Aorta (tissue), 5 donors: ENCODE measurements around the gene OSTC. TPM values are rescaled to one million over a fixed set of nuclear protein-coding genes. Genes with fewer than 3 reads are reported as not detected.
"Not testable (repeated sequence)": the region's sequence is repeated elsewhere in the genome, so short reads cannot be mapped to it uniquely, and the experiment has no call there.

Source experiments
- ATAC-seq: fragments of 200-7000 bp; cut with Tn5 transposase; one replicate; pipeline ENCODE4 v1.9.1; 2022; ENCODE audit warnings: moderate library complexity; ENCODE audit not compliant: low FRiP score
- DNase-seq, 2 donors: peaks; one replicate each; pipeline ENCODE4 v3.0.0-alpha.2; 2020
- H3K27ac ChIP-seq, 2 donors: one replicate each; pipeline ENCODE4 v1.5.1; 2013; ENCODE audit warnings: low read length in 2 of 2, mild to moderate bottlenecking in 2 of 2, moderate library complexity in 2 of 2, control low read depth in 1 of 2, inconsistent platforms in 1 of 2, low read depth in 1 of 2
- H3K27me3 ChIP-seq, 2 donors: one replicate each; pipeline ENCODE4 v1.6.1; 2013; ENCODE audit warnings: control low read depth in 1 of 2, low read length in 1 of 2, mild to moderate bottlenecking in 1 of 2, moderate library complexity in 1 of 2; ENCODE audit not compliant: insufficient read depth in 2 of 2, control insufficient read depth in 1 of 2
- H3K36me3 ChIP-seq, 2 donors: one replicate each; pipeline ENCODE4 v1.6.1; 2013; ENCODE audit warnings: control low read depth in 1 of 2, low read length in 1 of 2, mild to moderate bottlenecking in 1 of 2; ENCODE audit not compliant: insufficient read depth in 2 of 2, control insufficient read depth in 1 of 2
- H3K4me1 ChIP-seq, 2 donors: one replicate each; pipeline ENCODE4 v1.6.1; 2013; ENCODE audit warnings: low read length in 2 of 2, control low read depth in 1 of 2, mild to moderate bottlenecking in 1 of 2, moderate library complexity in 1 of 2; ENCODE audit not compliant: insufficient read depth in 2 of 2, control insufficient read depth in 1 of 2
- H3K4me3 ChIP-seq, 2 donors: one replicate each; pipeline ENCODE4 v1.5.1; 2013; ENCODE audit warnings: low read length in 2 of 2, control low read depth in 1 of 2, mild to moderate bottlenecking in 1 of 2
- H3K9me3 ChIP-seq: one replicate; pipeline ENCODE4 v1.6.1; 2013; ENCODE audit warnings: mild to moderate bottlenecking, low read length; ENCODE audit not compliant: control insufficient read depth
- WGBS, 2 donors: extraction: QIAGEN DNeasy Blood & Tissue Kit; methylation state at CpG; one replicate each; pipeline ENCODE4 v1.1.7; 2013; 5-methylcytosine and 5-hydroxymethylcytosine counted together
- intact Hi-C, 2 donors: fragments of 100-400 bp; cut with DNase I; formaldehyde crosslinking; loops; one replicate each; pipeline versions ENCODE4 v1.14.2 to v1.15.0; 2022
- polyA plus RNA-seq, 2 donors: library from polyadenylated mRNA; stranded (reverse); fragments of 200-250 nt; gene quantifications; one replicate each; pipeline ENCODE4 v1.2.3, GENCODE V29; 2013
- total RNA-seq, 2 donors: library from RNA; stranded (reverse); fragmentation: NEBNext Ultra II Directional; extraction: Animal tissue kit (Norgen Biotek cat#: 25700); gene quantifications; one replicate each; pipeline ENCODE4 v1.2.1, GENCODE V29; 2021
- donor health status: healthy with polysubstance abuse.
- donor health status: Bipolar disorder and iron deficiency.
- donor health status: DM: no; HTN: no; CAD: no.
- donor health status: DM: no; HTN: no; CAD: no.
- donor health status: DM: yes; HTN: yes; CAD: no.

The OSTC gene
- total and polyA plus RNA-seq, 4 donors, result 63.5 to 110 (median 82.0) TPM

DNA sequence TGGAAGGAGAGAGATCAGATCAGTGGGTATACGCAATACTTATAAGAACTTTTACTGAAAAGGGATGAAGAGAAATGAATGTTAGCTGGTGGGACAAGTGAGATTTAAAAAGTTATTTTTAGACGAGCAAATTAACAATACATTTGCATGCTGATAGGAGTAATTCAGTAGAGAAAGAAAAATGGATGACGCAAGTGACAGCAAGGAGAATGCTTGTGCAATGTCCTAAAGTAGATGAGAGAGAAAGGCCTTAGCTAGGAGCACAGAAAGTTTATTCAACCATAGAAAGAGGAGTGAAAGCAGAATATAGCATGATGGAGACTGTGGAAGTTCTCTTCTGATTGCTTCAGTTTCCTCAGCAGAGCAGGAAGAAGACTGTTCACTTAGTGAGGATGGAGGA lies 45.8 kb downstream of the OSTC start:
- WGBS, 2 donors, result 80 to 81% methylated on average over 3 of the region's 3 CpGs
- Histone ChIP-seq H3K27ac (no peak overlapping the region), H3K36me3 (no peaks in the 10 kb centered on the region), H3K27me3 (no peaks in the 10 kb centered on the region), H3K9me3 (no peaks in the 10 kb centered on the region), H3K4me3 (no peak overlapping the region), H3K4me1 (no peaks in the 10 kb centered on the region)
- DNase-seq (no peak), ATAC-seq (no peak)
- intact Hi-C loops, result no loop called here

DNA sequence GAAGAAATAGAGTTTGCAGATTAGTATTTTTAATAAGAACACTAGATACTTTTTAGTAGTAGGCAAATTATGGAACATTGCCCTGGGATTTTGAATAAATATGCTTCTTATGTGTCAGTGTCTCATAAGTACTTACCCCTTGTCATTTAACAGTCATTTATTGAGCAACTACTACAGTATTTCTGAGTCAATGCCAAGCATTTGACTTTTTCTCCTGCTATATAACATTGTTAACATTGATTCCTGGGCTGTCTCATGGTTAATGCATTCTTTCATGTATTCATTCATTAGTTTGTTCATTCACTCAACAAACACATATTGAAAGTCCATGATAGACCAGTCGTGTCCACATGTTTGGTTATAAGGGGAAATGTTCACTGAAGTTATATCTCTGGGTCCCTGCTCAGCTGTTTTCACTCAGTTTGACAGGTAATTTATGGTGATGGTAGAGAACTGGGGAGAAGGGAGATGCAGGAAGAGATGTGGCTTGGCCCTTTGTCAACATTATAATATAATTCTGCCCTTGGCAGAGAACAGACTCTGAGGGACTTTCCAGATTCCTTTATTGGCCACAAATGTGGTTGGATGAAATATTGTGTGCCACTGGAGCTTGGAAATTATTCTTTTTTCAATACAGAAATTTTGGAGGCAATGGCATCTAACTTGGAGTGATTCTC lies 49.8 kb downstream of the OSTC start:
- 6 to 27% methylated on average over 1 of the region's 1 CpG for WGBS, 2 donors

DNA sequence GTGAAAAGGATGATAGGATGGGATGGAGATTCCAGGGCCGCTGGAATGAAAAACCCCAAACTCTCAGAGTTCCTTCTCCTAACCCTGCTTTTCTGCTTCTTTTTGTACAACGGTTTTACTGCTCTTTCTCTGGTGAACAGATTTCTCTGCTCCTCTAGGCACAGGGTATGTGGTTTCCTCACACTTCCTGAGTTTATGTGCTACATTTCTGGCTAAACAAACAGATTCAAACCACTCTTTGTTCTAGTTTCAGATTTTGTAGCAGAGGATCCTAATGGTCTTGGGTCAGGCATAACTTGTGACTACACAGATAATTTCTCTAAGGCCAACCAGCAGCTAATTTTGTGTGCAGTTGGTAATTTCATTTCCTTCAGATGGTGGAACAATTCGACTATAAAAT lies 52.6 kb downstream of the OSTC start:
- Histone ChIP-seq H3K36me3 (no peaks in the 10 kb centered on the region), H3K4me1 (no peaks in the 10 kb centered on the region), H3K4me3 (no peak overlapping the region), H3K27ac (no peak overlapping the region), H3K27me3 (no peaks in the 10 kb centered on the region), H3K9me3 (no peaks in the 10 kb centered on the region)
- ATAC-seq (no peak), DNase-seq (no peak)
- intact Hi-C loops, result no loop called here
- 70 to 78% methylated on average over 3 of the region's 3 CpGs for WGBS, 2 donors

More for the DNA sequence above, 49.8 kb downstream of the OSTC start:
- no peak for DNase-seq
- ATAC-seq, result no peak
- no peak overlapping the region for H3K27ac ChIP-seq
- intact Hi-C loops, result no loop called here
- H3K4me3 ChIP-seq, result no peak overlapping the region
- no peaks in the 10 kb centered on the region for H3K9me3 ChIP-seq
- no peaks in the 10 kb centered on the region for H3K4me1 ChIP-seq
- H3K27me3 ChIP-seq, result no peaks in the 10 kb centered on the region
- H3K36me3 ChIP-seq, result no peaks in the 10 kb centered on the region

DNA sequence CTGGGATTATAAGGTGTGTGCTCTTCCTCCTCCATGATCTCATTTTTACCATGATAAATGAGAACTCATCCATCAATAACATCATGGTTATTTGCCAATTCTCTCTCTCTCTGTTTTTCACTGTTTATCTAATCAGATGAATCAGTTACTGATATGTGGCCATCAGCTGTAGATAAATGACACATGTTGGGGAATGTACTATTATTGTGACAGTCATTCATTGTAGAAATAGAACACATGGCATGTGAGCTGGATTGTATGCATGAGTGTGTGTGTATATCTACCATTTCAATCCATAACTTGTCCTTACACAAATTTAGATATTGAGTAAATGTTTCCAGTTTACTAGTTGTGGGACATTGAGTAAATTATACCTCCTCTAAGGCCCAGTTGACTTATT lies 53.0 kb downstream of the OSTC start:
- ATAC-seq (no peak), DNase-seq (no peak)
- Histone ChIP-seq H3K27ac (no peak overlapping the region), H3K36me3 (no peaks in the 10 kb centered on the region), H3K4me1 (no peaks in the 10 kb centered on the region), H3K27me3 (no peaks in the 10 kb centered on the region), H3K9me3 (no peaks in the 10 kb centered on the region), H3K4me3 (no peak overlapping the region)
- intact Hi-C loops, result no loop called here

DNA sequence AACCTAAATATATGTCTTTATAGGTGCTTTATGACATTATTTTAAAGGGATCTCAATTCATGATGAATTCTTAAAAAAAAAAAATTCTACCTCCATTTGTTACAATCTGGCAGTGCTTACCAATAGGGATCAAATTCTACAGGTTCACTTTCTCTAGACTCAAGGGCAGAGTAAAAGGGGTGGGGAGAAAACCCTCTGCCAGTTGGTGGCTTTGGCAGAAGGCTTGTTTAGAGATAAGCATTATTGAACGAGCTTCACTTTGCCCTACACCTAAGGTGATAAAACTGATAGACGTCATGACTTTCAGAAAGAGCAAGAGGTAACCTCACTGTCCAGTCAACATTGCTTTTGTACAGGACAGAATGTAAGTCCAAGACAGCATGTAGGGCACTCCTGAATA lies 53.6 kb downstream of the OSTC start:
- no peaks in the 10 kb centered on the region for H3K4me1 ChIP-seq
- WGBS, 2 donors, result 73 to 74% methylated on average over 2 of the region's 2 CpGs
- no peaks in the 10 kb centered on the region for H3K27me3 ChIP-seq
- DNase-seq, result no peak
- no peak for ATAC-seq
- no peaks in the 10 kb centered on the region for H3K36me3 ChIP-seq
- intact Hi-C loops, result no loop called here
- no peaks in the 10 kb centered on the region for H3K9me3 ChIP-seq
- no peak overlapping the region for H3K27ac ChIP-seq
- H3K4me3 ChIP-seq, result no peak overlapping the region

DNA sequence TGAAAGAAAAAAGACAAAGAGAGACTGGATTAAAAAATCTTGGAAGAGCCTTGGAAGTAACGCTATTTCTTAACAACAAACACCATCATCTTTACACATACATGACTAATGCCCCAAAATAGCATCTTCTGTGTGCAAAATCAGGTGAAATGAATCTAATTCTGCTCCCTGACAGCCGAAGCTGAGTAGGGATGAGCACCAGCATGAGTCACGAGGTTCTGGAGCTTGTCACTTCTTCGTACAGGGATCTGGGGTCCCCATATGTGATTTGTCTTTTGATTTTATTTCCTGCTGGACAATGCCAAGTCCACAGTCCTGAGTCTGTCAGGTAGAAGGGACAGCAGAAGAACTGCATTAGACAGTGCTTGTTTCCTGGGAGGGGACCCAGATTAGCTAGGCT lies 55.9 kb downstream of the OSTC start:
- Histone ChIP-seq H3K4me3 (no peak overlapping the region), H3K4me1 (no peaks in the 10 kb centered on the region), H3K27me3 (no peaks in the 10 kb centered on the region), H3K27ac (no peak overlapping the region), H3K36me3 (no peaks in the 10 kb centered on the region), H3K9me3 (no peaks in the 10 kb centered on the region)
- ATAC-seq (no peak), DNase-seq (no peak)
- 63 to 71% methylated on average over 4 of the region's 4 CpGs for whole genome bisulfite sequencing, 2 donors
- intact Hi-C loops, result no loop called here

DNA sequence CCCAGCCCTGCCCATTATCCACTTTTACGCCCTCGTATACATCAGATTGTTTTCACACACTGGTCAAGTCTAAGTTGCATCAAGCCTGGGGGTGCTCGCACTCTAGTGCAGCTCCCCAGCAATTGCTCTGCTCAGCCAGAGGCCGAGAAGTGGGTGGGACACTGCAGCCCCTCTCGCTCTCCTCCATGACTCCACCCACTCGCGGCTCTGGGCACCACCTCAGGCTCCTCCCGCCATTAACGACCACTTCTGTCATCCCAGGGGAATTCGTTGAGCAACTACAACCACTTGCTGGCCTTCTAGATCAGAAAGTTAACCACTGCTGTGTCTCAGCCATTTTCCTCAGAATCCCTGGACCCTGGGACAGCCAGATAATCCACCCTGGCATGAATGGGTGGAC lies 58.8 kb downstream of the OSTC start:
- 85 to 88% methylated on average over 10 of the region's 10 CpGs for WGBS, 2 donors
- intact Hi-C loops, result no loop called here
- no peaks in the 10 kb centered on the region for H3K4me1 ChIP-seq
- H3K27me3 ChIP-seq, result no peaks in the 10 kb centered on the region
- DNase-seq (no peak), ATAC-seq (no peak)
- H3K4me3 ChIP-seq, result no peak overlapping the region
- no peaks in the 10 kb centered on the region for H3K36me3 ChIP-seq
- H3K27ac ChIP-seq, result no peak overlapping the region
- no peaks in the 10 kb centered on the region for H3K9me3 ChIP-seq

DNA sequence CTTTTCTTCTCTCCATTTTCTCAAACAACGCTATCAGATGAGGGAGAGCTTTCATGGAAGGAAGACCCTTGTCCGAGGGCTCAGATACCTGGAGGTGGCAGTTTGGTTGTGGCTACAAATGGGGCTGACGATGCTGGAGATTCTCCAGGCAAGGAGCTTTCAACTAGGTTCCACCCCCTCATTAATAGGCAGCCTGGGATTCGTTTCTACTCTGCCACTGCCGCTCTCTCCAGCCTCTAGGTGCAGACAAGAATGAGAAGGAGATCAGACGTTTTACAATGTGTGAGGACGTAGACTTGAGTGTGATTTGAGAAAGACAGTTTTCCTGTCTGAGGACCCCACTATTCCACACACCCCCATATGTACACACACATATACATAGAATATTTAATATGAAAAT lies 59.3 kb downstream of the OSTC start:
- no peak for ATAC-seq
- DNase-seq, result no peak

DNA sequence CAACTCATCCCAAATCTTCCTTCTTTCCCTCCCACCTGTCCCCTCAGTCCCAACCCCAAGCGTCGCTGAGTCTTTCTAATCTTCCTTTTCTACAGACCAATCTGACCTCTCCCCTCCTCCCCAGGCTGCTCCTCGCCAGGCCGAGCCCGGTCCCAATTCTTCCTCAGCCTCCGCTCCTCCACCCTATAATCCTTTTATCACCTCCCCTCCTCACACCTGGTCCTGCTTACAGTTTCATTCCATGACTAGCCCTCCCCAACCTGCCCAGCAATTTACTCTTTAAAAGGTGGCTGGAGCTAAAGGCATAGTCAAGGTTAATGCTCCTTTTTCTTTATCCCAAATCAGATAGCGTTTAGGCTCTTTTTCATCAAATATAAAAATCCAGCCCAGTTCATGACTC lies 60.2 kb downstream of the OSTC start:
- H3K27ac ChIP-seq, H3K4me3 ChIP-seq, H3K27me3 ChIP-seq, H3K36me3 ChIP-seq, H3K9me3 ChIP-seq, intact Hi-C loops, H3K4me1 ChIP-seq, DNase-seq, ATAC-seq: not testable (repeated sequence)
- 66 to 73% methylated on average over 7 of the region's 7 CpGs for WGBS, 2 donors

More for the DNA sequence above, 59.3 kb downstream of the OSTC start:
- Histone ChIP-seq H3K27me3 (no peaks in the 10 kb centered on the region), H3K36me3 (no peaks in the 10 kb centered on the region), H3K4me1 (no peaks in the 10 kb centered on the region), H3K9me3 (no peaks in the 10 kb centered on the region), H3K4me3 (no peak overlapping the region), H3K27ac (no peak overlapping the region)
- intact Hi-C loops, result no loop called here
- 63 to 68% methylated on average over 7 of the region's 7 CpGs for WGBS, 2 donors
